ENCODE data around the gene MBLAC1.

- no peak for TF ChIP-seq POLR2AphosphoS5 (IDR thresholded peaks at IDR 0.05)
- TF ChIP-seq CTCF (IDR thresholded peaks at IDR 0.05): no peak
- TF ChIP-seq POLR2A (IDR thresholded peaks at IDR 0.05): no peak
- TF ChIP-seq EP300 (IDR thresholded peaks at IDR 0.05): no peak
These were observed 6.1 kb upstream of the MBLAC1 start for GRCh38 chr7:100120733-100121036.
